ENCODE data around the gene DBI.

DNA sequence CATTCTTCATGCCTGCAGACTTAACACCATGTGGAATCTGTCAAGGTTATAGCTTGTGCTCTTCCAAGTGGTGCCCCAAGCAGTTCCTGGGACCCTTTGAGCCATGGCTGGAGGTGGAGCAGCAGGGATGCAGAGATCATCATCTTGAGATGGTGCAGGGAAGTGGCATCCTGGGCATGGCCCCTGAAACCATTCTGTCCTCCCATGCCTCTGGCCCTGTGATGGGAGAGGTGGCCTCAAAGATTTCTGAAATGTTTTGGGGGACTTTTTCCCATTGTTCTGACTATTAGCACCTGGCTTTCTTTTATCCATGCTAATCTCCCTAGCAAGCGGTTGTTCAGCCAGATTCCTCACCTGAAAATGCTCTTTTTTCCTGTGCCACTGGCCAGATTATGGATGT is 54.5 kb downstream of the DBI start:
- no peak for TF ChIP-seq POLR2A (IDR thresholded peaks at IDR 0.05)
- TF ChIP-seq, protein P1, sequence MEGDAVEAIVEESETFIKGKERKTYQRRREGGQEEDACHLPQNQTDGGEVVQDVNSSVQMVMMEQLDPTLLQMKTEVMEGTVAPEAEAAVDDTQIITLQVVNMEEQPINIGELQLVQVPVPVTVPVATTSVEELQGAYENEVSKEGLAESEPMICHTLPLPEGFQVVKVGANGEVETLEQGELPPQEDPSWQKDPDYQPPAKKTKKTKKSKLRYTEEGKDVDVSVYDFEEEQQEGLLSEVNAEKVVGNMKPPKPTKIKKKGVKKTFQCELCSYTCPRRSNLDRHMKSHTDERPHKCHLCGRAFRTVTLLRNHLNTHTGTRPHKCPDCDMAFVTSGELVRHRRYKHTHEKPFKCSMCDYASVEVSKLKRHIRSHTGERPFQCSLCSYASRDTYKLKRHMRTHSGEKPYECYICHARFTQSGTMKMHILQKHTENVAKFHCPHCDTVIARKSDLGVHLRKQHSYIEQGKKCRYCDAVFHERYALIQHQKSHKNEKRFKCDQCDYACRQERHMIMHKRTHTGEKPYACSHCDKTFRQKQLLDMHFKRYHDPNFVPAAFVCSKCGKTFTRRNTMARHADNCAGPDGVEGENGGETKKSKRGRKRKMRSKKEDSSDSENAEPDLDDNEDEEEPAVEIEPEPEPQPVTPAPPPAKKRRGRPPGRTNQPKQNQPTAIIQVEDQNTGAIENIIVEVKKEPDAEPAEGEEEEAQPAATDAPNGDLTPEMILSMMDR (IDR thresholded peaks at IDR 0.05), result no peak

Data from stomach (tissue), 4 donors.